MM.1S (cell line): Measurements from ENCODE around the gene C11orf91.

ENCODE experiments used
- CTCF ChIP-seq: fragments of 300-600 bp; sonication (generic); IDR thresholded peaks from 2 replicates; pipeline ENCODE4 v1.5.1; 2016; ENCODE audit warnings: antibody characterized with exemption, low read length, mixed read lengths
- EZH2 ChIP-seq: fragments of 300-600 bp; sonication (generic); optimal IDR thresholded peaks from 2 replicates; pipeline ENCODE3; 2017; ENCODE audit warnings: low read depth, mild to moderate bottlenecking, antibody characterized with exemption, low read length, mixed read lengths
- EZH2phosphoT487 ChIP-seq: fragments of 300-600 bp; sonication (generic); IDR thresholded peaks from 2 replicates; pipeline ENCODE4 v1.6.1; 2018; ENCODE audit warnings: antibody characterized with exemption, low read length

DNA sequence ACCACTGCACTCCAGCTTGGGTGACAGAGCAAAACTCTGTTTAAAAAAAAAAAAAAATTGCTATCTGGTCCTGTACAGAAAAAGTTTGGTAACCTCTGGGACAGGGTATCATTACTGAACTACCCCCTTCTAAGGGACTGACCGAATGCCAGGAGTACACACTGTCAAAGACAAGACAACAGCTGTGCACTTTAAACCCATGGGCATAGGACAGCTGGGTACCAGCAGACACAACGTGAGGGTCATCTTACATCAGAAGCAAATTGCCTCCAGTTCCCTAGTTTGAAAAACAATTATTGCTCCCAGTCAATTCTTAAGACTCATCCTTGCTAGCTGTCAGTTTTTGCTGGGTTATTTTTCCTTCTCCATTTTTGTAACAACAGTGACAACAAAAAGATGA, 17.8 kb upstream of the C11orf91 start:
- TF ChIP-seq EZH2 (no peak), CTCF (no peak), EZH2phosphoT487 (no peak)
